NCI-H1417 treated with DMSO at 0.1 percent for 48 hours (cell line): ENCODE results near the gene CNTNAP2.
"Not testable (repeated sequence)": the region's sequence is repeated elsewhere in the genome, so short reads cannot be mapped to it uniquely, and the experiment has no call there.

ENCODE experiments used
- DNase-seq: peaks from one replicate; lab custom pipeline; 2025; lab: John Stamatoyannopoulos, UW

The CNTNAP2 gene

GRCh38 chr7:146150153-146150552, 33.6 kb downstream of the CNTNAP2 start:
- no peak for DNase-seq

GRCh38 chr7:146172112-146172511, 55.5 kb downstream of the CNTNAP2 start:
- DNase-seq = no peak

GRCh38 chr7:146175716-146176115, 59.1 kb downstream of the CNTNAP2 start:
- DNase-seq = no peak

GRCh38 chr7:146176860-146177259, 60.3 kb downstream of the CNTNAP2 start:
- no peak for DNase-seq

- DNase-seq = no peak
These were observed 60.7 kb downstream of the CNTNAP2 start for GRCh38 chr7:146177301-146177700.

- no peak for DNase-seq
These were observed 69.2 kb downstream of the CNTNAP2 start for GRCh38 chr7:146185844-146186243.

- not testable (repeated sequence) for DNase-seq
These were observed 74.8 kb downstream of the CNTNAP2 start for GRCh38 chr7:146191428-146191827.

GRCh38 chr7:146201945-146202344, 85.3 kb downstream of the CNTNAP2 start:
- DNase-seq = no peak

- DNase-seq = no peak
These were observed 89.7 kb downstream of the CNTNAP2 start for GRCh38 chr7:146206270-146206669.

GRCh38 chr7:146208492-146208891, 91.9 kb downstream of the CNTNAP2 start:
- no peak for DNase-seq

- DNase-seq = no peak
These were observed 98.2 kb downstream of the CNTNAP2 start for GRCh38 chr7:146214842-146215241.

GRCh38 chr7:146216396-146217041, 99.9 kb downstream of the CNTNAP2 start:
- DNase-seq = no peak

GRCh38 chr7:146223851-146224250, 107.2 kb downstream of the CNTNAP2 start:
- no peak for DNase-seq

- DNase-seq = no peak
These were observed 116.0 kb downstream of the CNTNAP2 start for GRCh38 chr7:146232604-146233003.

GRCh38 chr7:146235195-146235594, 118.6 kb downstream of the CNTNAP2 start:
- DNase-seq = no peak

- DNase-seq = no peak
These were observed 126.1 kb downstream of the CNTNAP2 start for GRCh38 chr7:146242661-146243060.

GRCh38 chr7:146247991-146248390, 131.4 kb downstream of the CNTNAP2 start:
- DNase-seq = not testable (repeated sequence)

GRCh38 chr7:146248744-146249143, 132.1 kb downstream of the CNTNAP2 start:
- DNase-seq = not testable (repeated sequence)

- no peak for DNase-seq
These were observed 132.7 kb downstream of the CNTNAP2 start for GRCh38 chr7:146249272-146249671.

- no peak for DNase-seq
These were observed 139.0 kb downstream of the CNTNAP2 start for GRCh38 chr7:146255609-146256008.

GRCh38 chr7:146262527-146262926, 145.9 kb downstream of the CNTNAP2 start:
- no peak for DNase-seq

GRCh38 chr7:146276888-146277287, 160.3 kb downstream of the CNTNAP2 start:
- DNase-seq = no peak

- DNase-seq = no peak
These were observed 168.8 kb downstream of the CNTNAP2 start for GRCh38 chr7:146285418-146285817.

GRCh38 chr7:146290746-146291145, 174.1 kb downstream of the CNTNAP2 start:
- no peak for DNase-seq
